Astrocyte (in vitro differentiated cells and primary cell): ENCODE measurements around the gene HOXA7. TPM values are rescaled to one million over a fixed set of nuclear protein-coding genes. Genes with fewer than 3 reads are reported as not detected.
A peak's percentile ranks its signal among the peaks of the same experiment; 100 is the strongest.

Experiments
- DNase-seq: peaks from one replicate; pipeline ENCODE4 v3.0.0-alpha.2; 2010; ENCODE audit warnings: low read depth
- FAIRE-seq: peaks from 2 replicates; lab custom pipeline; 2011; peaks lifted over from hg19 to GRCh38; lab: Jason Lieb, UNC
- H2AFZ ChIP-seq: 2 replicates; pipeline ENCODE4 v1.6.0; 2012; ENCODE audit warnings: low read depth, low read length, inconsistent platforms
- H3K27ac ChIP-seq: 2 replicates; pipeline ENCODE4 v1.5.1; 2011; ENCODE audit warnings: low read depth, low read length, inconsistent platforms
- H3K27me3 ChIP-seq: 2 replicates; pipeline ENCODE4 v1.6.0; 2011; ENCODE audit warnings: low read length, inconsistent platforms; ENCODE audit not compliant: insufficient read depth
- H3K36me3 ChIP-seq: 2 replicates; pipeline ENCODE4 v1.5.1; 2011; ENCODE audit warnings: low read length, inconsistent platforms; ENCODE audit not compliant: insufficient read depth
- H3K4me1 ChIP-seq: 2 replicates; pipeline ENCODE4 v1.5.1; 2011; ENCODE audit warnings: low read length, inconsistent platforms; ENCODE audit not compliant: insufficient read depth
- H3K4me2 ChIP-seq: 2 replicates; pipeline ENCODE4 v1.6.0; 2012; ENCODE audit warnings: low read length, inconsistent platforms
- H3K4me3 ChIP-seq: 2 replicates; pipeline ENCODE4 v1.5.1; 2011; ENCODE audit warnings: low read depth, mild to moderate bottlenecking, low read length, inconsistent platforms; ENCODE audit not compliant: insufficient read depth
- H3K79me2 ChIP-seq: 2 replicates; pipeline ENCODE4 v1.6.0; 2012; ENCODE audit warnings: mild to moderate bottlenecking, low read length, inconsistent platforms; ENCODE audit not compliant: insufficient read depth
- H3K9ac ChIP-seq: 2 replicates; pipeline ENCODE4 v1.6.0; 2012; ENCODE audit warnings: mild to moderate bottlenecking, low read length, inconsistent platforms
- H3K9me3 ChIP-seq: 2 replicates; pipeline ENCODE4 v1.5.1; 2012; ENCODE audit warnings: low read depth, mild to moderate bottlenecking, low read length, inconsistent platforms; ENCODE audit not compliant: insufficient read depth
- H4K20me1 ChIP-seq: 2 replicates; pipeline ENCODE4 v1.6.0; 2012; ENCODE audit warnings: low read length, inconsistent platforms; ENCODE audit not compliant: insufficient read depth
- H3K27ac Mint-ChIP-seq: one replicate; pipeline ENCODE4 v1.8.0; 2021; ENCODE audit warnings: mild to moderate bottlenecking, mixed read lengths; ENCODE audit not compliant: unreplicated experiment
- H3K27me3 Mint-ChIP-seq: one replicate; pipeline ENCODE4 v1.8.0; 2021; ENCODE audit warnings: low read depth, mixed read lengths; ENCODE audit not compliant: unreplicated experiment
- H3K36me3 Mint-ChIP-seq: one replicate; pipeline ENCODE4 v1.8.0; 2021; ENCODE audit warnings: low read depth, mixed read lengths; ENCODE audit not compliant: unreplicated experiment
- H3K4me1 Mint-ChIP-seq: one replicate; pipeline ENCODE4 v1.8.0; 2021; ENCODE audit warnings: low read depth, mixed read lengths; ENCODE audit not compliant: unreplicated experiment
- H3K4me3 Mint-ChIP-seq: one replicate; pipeline ENCODE4 v1.8.0; 2021; ENCODE audit warnings: mild to moderate bottlenecking, moderate library complexity, mixed read lengths; ENCODE audit not compliant: unreplicated experiment
- H3K9me3 Mint-ChIP-seq: one replicate; pipeline ENCODE4 v1.8.0; 2021; ENCODE audit warnings: mild to moderate bottlenecking, mixed read lengths; ENCODE audit not compliant: unreplicated experiment
- CTCF ChIP-seq: IDR thresholded peaks from 2 replicates; pipeline ENCODE4 v1.5.1; 2011; ENCODE audit warnings: low read depth, mild to moderate bottlenecking, inconsistent platforms, low read length, moderate library complexity; ENCODE audit not compliant: insufficient read depth
- EZH2 ChIP-seq: IDR thresholded peaks from 2 replicates; pipeline ENCODE4 v1.6.1; 2012; ENCODE audit warnings: mild to moderate bottlenecking, low read length, inconsistent platforms; ENCODE audit not compliant: insufficient read depth
- total RNA-seq: library from RNA; stranded (reverse); gene quantifications from 2 replicates; pipeline ENCODE4 v1.2.1, GENCODE V29; 2021

The HOXA7 gene
- total RNA-seq, 1 donor from 2014 or later: not detected

- DNase-seq: peak; percentile 84
- Mint-ChIP-seq H3K4me1 (no peaks in the 10 kb centered on the region), H3K9me3 (peaks cover 28% of the 10 kb centered on the region), H3K4me3 (no peak overlapping the region), H3K27ac (no peak overlapping the region), H3K27me3 (peaks cover 88% of the 10 kb centered on the region), H3K36me3 (peaks cover 3% of the 10 kb centered on the region)
- Histone ChIP-seq H3K9me3 (no peaks in the 10 kb centered on the region), H3K4me3 (no peak overlapping the region), H3K4me2 (peak overlapping the region; percentile 91), H3K79me2 (peaks cover 46% of the 10 kb centered on the region), H3K27me3 (peaks cover 61% of the 10 kb centered on the region), H4K20me1 (no peaks in the 10 kb centered on the region), H3K9ac (peak overlapping the region; percentile 68), H3K36me3 (no peaks in the 10 kb centered on the region), H3K4me1 (peaks cover 36% of the 10 kb centered on the region), H2AFZ (no peak overlapping the region), H3K27ac (peak overlapping the region; percentile 70)
- TF ChIP-seq EZH2: no peak
- TF ChIP-seq CTCF: no peak
- no peak for FAIRE-seq
Observed at GRCh38 chr7:27108390-27109127, 47.9 kb downstream of the HOXA7 start.

GRCh38 chr7:27107391-27108381 lies 48.8 kb downstream of the HOXA7 start:
- peaks cover 37% of the 10 kb centered on the region for H3K79me2 ChIP-seq
- H3K4me1 ChIP-seq: peaks cover 37% of the 10 kb centered on the region
- H3K4me1 Mint-ChIP-seq: no peaks in the 10 kb centered on the region
- peak overlapping the region; percentile 68 for H3K9ac ChIP-seq
- no peak for TF ChIP-seq CTCF
- no peak for TF ChIP-seq EZH2
- peak overlapping the region; percentile 58 for H3K27ac Mint-ChIP-seq
- H3K27me3 Mint-ChIP-seq: peaks cover 90% of the 10 kb centered on the region
- peak overlapping the region; percentile 91 for H3K4me2 ChIP-seq
- H3K9me3 Mint-ChIP-seq: peaks cover 29% of the 10 kb centered on the region
- peak; percentile 71 for DNase-seq
- no peaks in the 10 kb centered on the region for H4K20me1 ChIP-seq
- H3K4me3 Mint-ChIP-seq: no peak overlapping the region
- H3K36me3 Mint-ChIP-seq: peaks cover 6% of the 10 kb centered on the region
- no peak overlapping the region for H3K4me3 ChIP-seq
- H3K27ac ChIP-seq: peak overlapping the region; percentile 70
- no peak for FAIRE-seq
- H3K36me3 ChIP-seq: no peaks in the 10 kb centered on the region
- H3K9me3 ChIP-seq: no peaks in the 10 kb centered on the region
- H2AFZ ChIP-seq: no peak overlapping the region
- H3K27me3 ChIP-seq: peaks cover 57% of the 10 kb centered on the region
